SU-DHL-6 (cell line): Measurements from ENCODE around the gene TKT.

Experiments
- H2AFZ ChIP-seq: fragments of 200-600 bp; sonication (generic); 2 replicates; pipeline ENCODE4 v1.6.1; 2014; ENCODE audit warnings: low read depth, mild to moderate bottlenecking, moderate library complexity, mixed read lengths, antibody characterized with exemption, low read length; ENCODE audit not compliant: severe bottlenecking
- H3F3A ChIP-seq: fragments of 200-600 bp; shearing (Covaris generic); 2 replicates; pipeline ENCODE4 v1.6.0; 2016; ENCODE audit warnings: antibody characterized with exemption, mild to moderate bottlenecking; ENCODE audit not compliant: insufficient read depth
- H3K27ac ChIP-seq: fragments of 200-600 bp; sonication (generic); 2 replicates; pipeline ENCODE4 v1.5.1; 2016; ENCODE audit warnings: low read depth, mild to moderate bottlenecking, low read length, moderate library complexity, mixed read lengths
- H3K27me3 ChIP-seq: fragments of 200-600 bp; sonication (generic), shearing (Covaris generic); 2 replicates; pipeline ENCODE4 v1.6.0; 2014; ENCODE audit warnings: mild to moderate bottlenecking, low read length
- H3K36me3 ChIP-seq: fragments of 200-600 bp; sonication (generic); 2 replicates; pipeline ENCODE4 v1.6.1; 2014; ENCODE audit warnings: mild to moderate bottlenecking, low read length, mixed read lengths
- H3K4me2 ChIP-seq: fragments of 300-600, 200-600 bp; shearing (Covaris generic), sonication (generic); 2 replicates; pipeline ENCODE4 v1.6.0; 2014; ENCODE audit warnings: low read length, low read depth, mild to moderate bottlenecking; ENCODE audit not compliant: poor library complexity, severe bottlenecking
- H3K4me3 ChIP-seq: fragments of 200-600 bp; sonication (generic); 2 replicates; pipeline ENCODE4 v1.5.1; 2014; ENCODE audit warnings: antibody characterized with exemption, low read length, mild to moderate bottlenecking, mixed read lengths; ENCODE audit not compliant: insufficient read depth, poor library complexity, severe bottlenecking
- H3K79me2 ChIP-seq: fragments of 200-600 bp; sonication (generic); 2 replicates; pipeline ENCODE4 v1.6.1; 2014; ENCODE audit warnings: mild to moderate bottlenecking, low read length, moderate library complexity; ENCODE audit not compliant: insufficient read depth
- H3K9ac ChIP-seq: fragments of 200-600 bp; sonication (generic); 2 replicates; pipeline ENCODE4 v1.7.0; 2014; ENCODE audit warnings: mild to moderate bottlenecking, low read length
- H3K9me2 ChIP-seq: fragments of 200-600 bp; sonication (generic); replicated peaks from 2 replicates; pipeline ENCODE4 v1.6.1; 2014; ENCODE audit warnings: low read length; ENCODE audit not compliant: insufficient read depth
- H3K9me3 ChIP-seq: fragments of 200-600 bp; sonication (generic); 2 replicates; pipeline ENCODE4 v1.6.1; 2014; ENCODE audit warnings: low read length, mixed read lengths; ENCODE audit not compliant: insufficient read depth
- H4K20me1 ChIP-seq: fragments of 200-600 bp; sonication (generic); 2 replicates; pipeline ENCODE4 v1.6.1; 2014; ENCODE audit warnings: low read depth, mild to moderate bottlenecking, antibody characterized with exemption, low read length, moderate library complexity, mixed read lengths
- CTCF ChIP-seq: fragments of 200-600 bp; sonication (generic); IDR thresholded peaks from one replicate; pipeline ENCODE4 v1.5.1; 2017; ENCODE audit warnings: antibody characterized with exemption, mild to moderate bottlenecking, low read length, moderate library complexity; ENCODE audit not compliant: insufficient read depth, poor library complexity, severe bottlenecking
- EZH2phosphoT487 ChIP-seq: fragments of 200-600 bp; sonication (generic), shearing (Covaris generic); conservative IDR thresholded peaks from 2 replicates; pipeline ENCODE4 v1.6.1; 2018; ENCODE audit warnings: mild to moderate bottlenecking, antibody characterized with exemption, low read length, moderate library complexity, mixed read lengths

The TKT gene

GRCh38 chr3:53240989-53241972, 14.5 kb downstream of the TKT start:
- Histone ChIP-seq H3K4me3 (no peak overlapping the region), H3K36me3 (no peaks in the 10 kb centered on the region; the same call in 1 of the 2 replicates), H3K9me2 (no peaks in the 10 kb centered on the region), H2AFZ (no peak overlapping the region), H3K4me2 (no peak overlapping the region), H3K27me3 (no peaks in the 10 kb centered on the region), H3F3A (0 out of 2 replicates have a peak, but pooled peaks cover 3% of the 10 kb centered on the region), H4K20me1 (peaks cover 10% of the 10 kb centered on the region; the same call in 1 of the 2 replicates), H3K9ac (no peak overlapping the region), H3K27ac (no peak overlapping the region), H3K9me3 (no peaks in the 10 kb centered on the region), H3K79me2 (peaks cover 52% of the 10 kb centered on the region)
- TF ChIP-seq EZH2phosphoT487 = no peak
- TF ChIP-seq CTCF = no peak

- 0 out of 2 replicates have a peak, but pooled peaks cover 4% of the 10 kb centered on the region for H3F3A ChIP-seq
- H3K79me2 ChIP-seq = peaks cover 37% of the 10 kb centered on the region
- no peak overlapping the region for H3K4me2 ChIP-seq
Measured at GRCh38 chr3:53239800-53240199, 16.0 kb downstream of the TKT start.

GRCh38 chr3:53238886-53239285, 16.9 kb downstream of the TKT start:
- Histone ChIP-seq H3K9ac (no peak overlapping the region), H3K9me2 (no peaks in the 10 kb centered on the region), H3K4me3 (no peak overlapping the region), H3K9me3 (no peaks in the 10 kb centered on the region), H3K79me2 (peaks cover 28% of the 10 kb centered on the region), H2AFZ (no peak overlapping the region), H3K36me3 (no peaks in the 10 kb centered on the region; the same call in 1 of the 2 replicates), H3K4me2 (no peak overlapping the region), H3K27me3 (no peaks in the 10 kb centered on the region), H3F3A (peaks cover 12% of the 10 kb centered on the region), H3K27ac (no peak overlapping the region), H4K20me1 (0 out of 2 replicates have a peak, but pooled peaks cover 7% of the 10 kb centered on the region)
- TF ChIP-seq CTCF = no peak
- TF ChIP-seq EZH2phosphoT487 = no peak

More at GRCh38 chr3:53239800-53240199, 16.0 kb downstream of the TKT start:
- H2AFZ ChIP-seq = no peak overlapping the region
- H3K27me3 ChIP-seq = no peaks in the 10 kb centered on the region
- H3K9me2 ChIP-seq = no peaks in the 10 kb centered on the region
- no peaks in the 10 kb centered on the region for H3K9me3 ChIP-seq
- peaks cover 10% of the 10 kb centered on the region; the same call in 1 of the 2 replicates for H4K20me1 ChIP-seq
- H3K27ac ChIP-seq = no peak overlapping the region
- no peaks in the 10 kb centered on the region; the same call in 1 of the 2 replicates for H3K36me3 ChIP-seq
- no peak for TF ChIP-seq EZH2phosphoT487
- no peak for TF ChIP-seq CTCF
- no peak overlapping the region for H3K4me3 ChIP-seq
- H3K9ac ChIP-seq = no peak overlapping the region
